HG02885 (cell line): ENCODE data around the gene ZNF154.

Experiments used
- ATAC-seq: cut with Tn5 transposase; IDR thresholded peaks from one replicate; pipeline ENCODE4 v1.9.1; 2021; ENCODE audit warnings: mild to moderate bottlenecking; ENCODE audit not compliant: unreplicated experiment, poor library complexity

The ZNF154 gene

DNA sequence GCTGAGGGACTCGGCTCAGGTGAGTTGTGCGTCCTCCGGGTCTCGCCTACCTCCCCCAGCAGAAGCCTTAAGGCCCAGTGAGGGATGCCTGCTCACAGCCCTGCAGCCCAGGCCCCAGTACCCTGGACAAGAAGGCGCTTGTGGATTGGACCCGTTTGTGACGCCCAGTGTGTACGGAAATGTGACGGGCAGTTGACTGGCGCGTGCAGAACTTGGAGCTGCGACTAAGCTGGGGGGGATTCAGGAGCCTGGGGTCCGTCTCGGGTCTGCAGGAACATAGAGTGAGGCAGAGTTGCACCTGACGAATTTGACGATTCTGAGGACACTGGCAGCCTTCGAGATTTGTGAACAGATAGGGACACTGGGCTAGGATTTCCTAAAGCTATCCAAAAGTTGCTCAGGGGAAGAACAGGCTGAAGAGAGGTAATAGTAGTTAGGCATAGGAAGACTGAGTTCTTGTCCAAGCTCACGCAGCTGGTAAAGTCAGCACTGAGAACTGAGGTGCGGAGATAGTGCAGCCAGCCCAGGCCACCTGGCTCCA is 26.7 kb downstream of the ZNF154 start:
- no peak for ATAC-seq

DNA sequence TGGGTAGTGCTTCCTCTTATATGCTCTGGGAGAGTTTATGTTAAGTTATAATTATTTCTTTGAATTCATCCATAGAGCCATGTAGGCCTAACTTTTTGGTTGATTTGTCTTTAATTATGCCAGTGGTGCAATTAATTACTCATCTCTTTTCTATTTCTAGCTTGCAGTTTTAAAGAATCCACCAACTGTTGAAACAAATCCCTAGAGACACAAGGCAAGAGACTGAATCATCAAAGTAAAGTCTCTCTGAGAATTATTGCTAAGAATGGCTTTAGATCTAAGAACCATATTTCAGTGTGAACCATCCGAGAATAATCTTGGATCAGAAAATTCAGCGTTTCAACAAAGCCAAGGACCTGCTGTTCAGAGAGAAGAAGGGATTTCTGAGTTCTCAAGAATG is 33.1 kb downstream of the ZNF154 start:
- ATAC-seq: no peak

DNA sequence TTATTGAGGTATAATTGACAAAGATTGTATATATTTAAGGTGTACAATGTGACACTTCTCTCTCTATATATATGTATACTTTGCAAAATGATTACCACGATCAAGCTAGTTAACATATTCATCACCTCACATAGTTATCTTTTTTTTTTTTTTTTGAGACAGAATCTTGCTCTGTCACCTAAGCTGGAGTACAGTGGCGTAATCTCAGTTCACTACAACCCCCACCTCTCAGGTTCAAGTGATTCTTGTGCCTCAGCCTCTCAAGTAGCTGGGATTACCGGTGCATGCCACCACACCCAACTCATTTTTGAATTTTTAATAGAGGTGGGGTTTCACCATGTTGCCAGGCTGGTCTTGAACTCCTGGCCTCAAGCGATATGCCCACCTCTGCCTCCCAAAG is 36.5 kb downstream of the ZNF154 start:
- no peak for ATAC-seq

DNA sequence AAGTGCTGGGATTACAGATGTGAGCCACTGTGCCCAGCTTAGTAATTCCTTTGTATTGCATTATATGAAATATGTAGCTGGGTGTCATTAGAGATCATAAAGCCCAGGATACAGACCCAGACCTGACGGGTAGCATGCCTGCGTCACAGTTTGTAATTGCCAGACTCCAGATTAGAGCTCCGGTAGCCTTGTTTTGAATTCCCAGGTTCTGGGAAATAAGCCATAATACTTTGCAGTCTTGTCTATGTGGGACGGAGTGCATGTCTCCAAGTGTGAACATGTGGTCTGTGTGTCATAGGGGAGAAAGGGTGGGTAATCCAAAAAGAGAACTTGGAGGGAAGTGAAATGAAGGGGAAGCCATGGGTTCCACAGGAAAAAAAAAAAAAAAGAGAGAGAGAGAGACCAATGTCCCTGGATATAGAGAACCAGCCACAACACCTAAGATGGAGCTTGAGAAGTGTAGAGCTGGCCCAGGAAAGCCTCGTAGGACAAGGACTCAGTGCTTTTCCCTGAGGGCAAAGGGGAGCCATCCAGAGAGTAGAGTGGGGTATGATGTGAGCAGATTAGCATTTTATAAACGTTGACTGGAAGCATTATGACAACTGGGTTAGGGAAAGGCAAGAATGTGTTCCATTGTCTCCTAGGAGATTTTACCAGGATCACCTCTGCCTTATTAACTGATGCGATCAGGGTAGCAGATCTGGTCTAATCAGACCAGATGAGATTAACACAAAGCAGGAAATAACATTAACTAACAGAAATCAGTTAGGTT is 37.7 kb downstream of the ZNF154 start:
- ATAC-seq: no peak

DNA sequence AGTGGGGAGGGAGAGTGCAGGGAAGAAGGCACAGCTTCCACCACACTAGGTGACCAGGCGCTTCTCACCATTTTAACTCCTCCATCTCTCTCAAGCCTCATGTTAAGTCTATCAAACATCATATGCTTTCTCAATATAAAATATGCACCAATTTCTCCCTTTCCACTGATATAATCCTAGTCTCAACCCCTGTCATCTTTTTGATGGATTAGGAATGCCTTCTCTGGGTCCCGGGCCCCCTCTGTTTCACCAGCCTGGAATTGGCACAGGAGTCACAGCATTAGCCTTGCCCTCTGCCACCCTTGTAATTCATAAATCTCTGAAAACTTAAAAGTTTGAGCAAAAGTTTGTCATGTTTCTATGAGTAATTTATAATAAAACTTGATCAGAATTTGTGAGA is 40.4 kb downstream of the ZNF154 start, which contains the start of gene ZSCAN4:
Gene ZSCAN4, plus strand, starts transcription at position 301 of the 400 bp plus-strand sequence. CDS start 7,211 bp downstream, outside the sequence.
- no peak for ATAC-seq

DNA sequence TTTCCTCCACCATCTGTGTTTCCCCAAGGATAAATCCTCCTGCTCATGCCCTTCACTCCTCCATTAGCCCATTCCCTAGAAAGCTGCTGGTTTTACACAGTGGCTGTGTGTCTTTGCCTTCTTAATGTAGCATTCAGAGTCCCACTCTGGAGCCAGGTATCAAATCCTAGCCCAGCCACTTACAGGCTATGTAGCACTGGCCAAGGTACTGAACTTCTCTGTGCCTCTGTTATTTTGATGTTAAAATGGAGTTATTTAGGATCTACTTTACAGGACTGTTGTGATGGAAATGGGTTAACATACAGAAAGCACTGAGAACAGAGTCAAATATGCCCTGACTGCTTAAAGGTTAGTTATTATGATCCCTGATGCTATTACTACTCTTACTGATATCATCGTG is 41.8 kb downstream of the ZNF154 start:
- ATAC-seq: no peak

DNA sequence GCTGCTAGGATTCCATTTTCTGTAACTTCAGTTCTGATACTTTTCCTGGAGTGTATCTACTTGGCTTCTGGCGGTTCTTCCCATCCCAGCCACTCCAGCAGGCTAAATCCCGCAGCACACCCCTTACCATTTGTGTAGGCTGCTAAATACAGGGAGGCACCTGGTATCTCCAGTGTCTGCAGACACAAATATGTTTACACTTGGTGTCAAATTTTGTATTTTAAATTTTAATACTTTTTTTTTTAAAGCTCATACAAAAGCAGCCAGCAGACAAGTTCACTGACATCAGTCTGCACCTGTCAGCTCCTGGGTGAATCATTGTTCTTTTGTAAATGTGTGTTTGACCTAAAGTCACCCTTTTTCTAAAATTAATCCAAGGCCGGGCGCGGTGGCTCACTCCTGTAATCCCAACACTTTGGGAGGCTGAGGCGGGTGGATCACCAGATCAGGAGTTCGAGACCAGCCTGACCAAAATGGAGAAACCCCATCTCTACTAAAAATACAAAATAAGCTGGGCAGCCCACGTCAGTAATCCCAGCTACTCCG is 43.7 kb downstream of the ZNF154 start:
- no peak for ATAC-seq

DNA sequence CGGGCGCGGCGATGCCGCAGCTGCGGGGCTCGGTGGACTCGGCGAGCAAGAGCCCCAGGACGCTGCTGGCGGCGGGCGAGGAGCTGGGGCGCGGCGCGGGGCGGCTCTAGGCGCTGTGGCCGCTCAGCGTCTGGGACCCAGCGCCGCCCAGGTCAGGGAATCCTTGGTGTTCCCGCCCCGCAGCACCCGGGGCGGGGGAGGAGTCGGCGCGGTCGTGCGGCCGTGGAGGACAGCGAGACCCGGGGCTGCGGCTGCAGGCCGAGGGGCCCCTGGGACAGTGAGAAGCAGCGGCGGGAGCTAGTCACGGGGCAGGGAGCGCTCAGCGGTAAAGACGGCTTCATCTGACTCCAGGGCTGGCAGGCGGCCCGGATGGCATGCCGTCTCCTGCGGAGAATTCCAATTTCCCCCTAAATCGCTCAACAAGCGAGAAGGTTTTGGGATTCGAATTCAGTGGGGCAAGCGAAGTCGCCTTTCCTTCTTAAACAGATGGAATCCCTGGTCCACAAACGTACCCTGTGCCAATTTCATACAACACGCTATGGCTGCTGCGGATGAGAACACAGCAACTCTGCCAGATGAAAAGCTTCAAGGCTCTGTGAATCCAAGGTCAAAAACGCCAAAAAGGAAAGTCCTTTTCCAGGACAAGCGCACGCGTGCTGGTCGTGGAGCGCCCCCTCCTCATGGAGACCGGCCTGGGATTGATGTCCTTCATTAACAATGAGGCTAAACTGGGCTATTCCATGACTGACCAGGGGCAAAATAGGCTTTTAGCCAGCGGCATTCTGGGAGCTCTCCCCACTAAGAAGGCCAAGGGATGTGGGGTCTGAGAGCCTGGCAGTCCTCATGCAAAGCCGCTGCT is 44.5 kb downstream of the ZNF154 start:
- ATAC-seq: no peak

DNA sequence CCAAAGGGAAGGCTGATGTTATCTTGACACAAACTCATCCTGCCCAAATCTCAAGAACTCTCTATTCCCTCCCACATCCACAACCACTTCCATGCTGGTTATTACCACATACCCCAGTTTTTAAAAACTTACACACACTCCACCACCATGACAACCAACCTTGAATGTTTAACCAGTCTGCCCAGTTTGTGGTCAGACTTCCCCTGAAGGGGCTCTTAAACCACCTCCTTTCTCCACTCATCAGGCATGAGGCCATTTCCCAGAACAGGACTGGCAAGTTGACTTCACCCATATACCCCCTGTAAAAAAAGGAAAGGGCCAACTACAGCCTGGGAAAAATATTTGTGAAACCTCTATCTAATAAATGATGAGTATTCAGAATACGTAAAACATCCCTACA is 52.7 kb downstream of the ZNF154 start:
- no peak for ATAC-seq

DNA sequence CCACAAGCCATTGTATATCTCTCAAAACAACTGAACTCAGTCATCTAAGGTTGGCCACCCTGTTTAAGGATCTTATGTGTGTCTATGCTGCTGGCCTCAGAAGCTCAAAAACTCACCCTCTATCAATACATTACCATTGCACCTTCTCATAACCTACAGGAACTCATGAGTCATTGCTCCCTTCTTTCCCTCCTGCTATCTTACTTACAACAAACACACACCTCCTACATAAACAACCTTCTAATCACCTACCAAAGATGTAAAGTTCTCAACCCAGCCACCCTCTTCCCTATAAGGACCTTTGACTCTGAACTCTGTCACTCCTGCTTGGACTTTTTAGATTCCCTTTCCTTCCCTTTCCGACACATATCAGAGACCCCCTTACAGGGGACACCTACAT is 53.6 kb downstream of the ZNF154 start:
- ATAC-seq: no peak

DNA sequence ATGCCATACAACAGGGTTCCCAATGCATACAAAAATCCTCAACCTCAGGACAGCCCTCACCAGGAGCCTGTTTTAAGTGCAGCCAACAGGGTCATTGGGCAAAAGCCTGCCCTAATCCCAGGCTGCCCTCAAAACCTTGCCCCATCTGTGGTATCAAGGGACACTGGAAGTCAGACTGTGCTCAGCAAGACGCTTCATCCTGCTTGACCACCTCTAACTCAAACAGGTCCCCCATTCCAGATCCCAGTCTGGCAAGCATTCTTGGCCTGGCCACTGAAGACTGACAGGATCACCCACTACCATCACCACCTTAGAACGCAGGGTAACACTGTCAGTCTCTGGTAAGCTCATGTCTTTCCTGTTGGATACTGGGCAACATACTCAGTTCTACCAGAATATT is 55.3 kb downstream of the ZNF154 start:
- ATAC-seq: no peak

DNA sequence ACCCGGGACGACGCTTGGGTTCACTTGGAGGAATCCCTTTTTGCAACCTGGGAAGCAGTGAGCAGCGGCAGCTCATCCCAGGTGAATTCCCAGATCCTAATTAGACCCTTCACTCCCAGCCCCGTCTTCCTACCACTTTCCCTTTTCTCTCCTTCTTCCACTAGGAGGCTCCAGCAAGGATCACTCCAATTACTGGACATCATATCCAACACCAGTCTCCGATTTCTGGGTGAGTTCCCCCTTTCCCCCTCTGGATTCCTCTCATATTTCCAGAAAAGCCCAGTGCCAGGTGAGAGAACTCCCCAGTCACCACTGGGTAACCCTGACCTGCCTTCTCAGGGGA is 57.4 kb downstream of the ZNF154 start:
- ATAC-seq: no peak

DNA sequence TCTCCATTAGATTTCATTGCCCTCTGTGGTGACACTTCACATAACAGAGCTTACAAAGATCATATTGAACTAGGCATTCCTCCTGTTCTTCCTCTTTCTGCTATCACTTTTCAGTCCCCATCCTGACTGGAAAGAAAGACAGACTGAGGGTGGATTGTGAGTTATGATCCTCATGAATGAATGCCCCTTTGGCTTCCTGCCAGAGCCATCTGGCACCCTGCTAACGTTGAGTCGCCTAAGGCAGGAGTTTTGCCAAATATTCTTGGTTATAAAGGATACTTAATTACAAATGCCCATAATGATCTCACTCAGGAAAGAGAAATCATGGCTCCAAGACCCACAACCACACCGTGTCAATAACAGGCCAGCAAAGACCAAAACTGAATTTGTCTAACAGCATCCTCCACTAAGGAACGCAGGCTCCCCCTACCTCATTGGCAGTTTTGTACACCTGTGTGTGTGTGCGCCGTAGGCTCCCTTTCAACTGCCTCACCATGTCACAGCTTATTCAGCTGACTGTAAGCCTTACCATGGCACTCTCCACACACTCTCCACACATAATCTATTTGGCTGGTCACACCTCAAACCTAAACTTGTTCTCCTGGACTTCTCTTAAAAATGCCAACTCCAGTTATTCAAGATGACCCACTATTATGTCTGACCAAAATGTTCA is 60.5 kb downstream of the ZNF154 start:
- no peak for ATAC-seq
